CD4-positive, alpha-beta T cell treated with Interleukin-21 for 1 hour (primary cell): Measurements from ENCODE around the gene PHF2.

ENCODE experiments used
- DNase-seq: peaks from one replicate; pipeline ENCODE4 v3.0.0-alpha.2; 2020

The PHF2 gene

DNA sequence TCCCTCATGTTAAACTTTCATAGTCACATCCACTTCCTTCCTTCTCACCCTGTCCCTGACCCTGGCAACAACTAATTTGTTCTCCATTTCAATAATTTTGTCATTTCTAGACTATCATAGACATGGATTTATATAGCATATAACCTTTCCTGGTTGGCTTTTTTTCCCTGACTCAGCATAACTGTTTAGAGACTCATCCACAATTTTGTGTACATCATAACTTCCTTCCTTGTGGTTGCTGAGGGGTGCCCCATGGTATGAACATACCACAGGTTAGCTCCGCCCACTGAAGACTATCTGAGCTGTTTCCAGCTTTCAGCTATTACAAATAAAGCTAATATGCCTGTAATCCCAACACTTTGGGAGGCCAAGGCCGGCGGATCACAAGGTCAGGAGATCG lies 137.3 kb downstream of the PHF2 start:
- DNase-seq, result no peak

DNA sequence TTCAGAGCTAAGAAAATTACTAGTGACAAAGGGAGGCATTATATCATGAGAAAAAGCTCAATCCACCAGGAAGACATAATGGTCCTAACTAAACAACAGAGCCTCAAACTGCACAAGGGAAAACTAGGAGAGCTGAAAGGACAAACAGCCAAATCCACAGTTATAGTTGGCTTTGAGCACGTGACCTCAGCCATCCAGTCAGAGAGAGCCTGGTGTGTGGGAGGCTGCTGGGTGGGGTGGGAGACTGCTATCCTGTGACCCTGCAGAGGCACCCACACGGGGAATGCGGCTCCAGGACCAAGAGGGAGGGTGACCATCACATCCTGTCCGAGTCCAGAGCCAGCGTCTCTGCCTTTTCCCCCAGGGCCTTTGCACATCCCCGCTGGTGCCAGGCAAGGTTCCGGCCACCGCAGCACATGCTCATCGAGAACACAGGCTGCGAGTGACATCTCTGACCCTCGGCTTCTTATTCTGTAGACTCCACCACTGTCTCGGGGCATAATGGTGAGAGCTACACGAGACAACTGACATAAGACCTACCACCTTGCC lies 145.1 kb downstream of the PHF2 start:
- DNase-seq, result no peak

DNA sequence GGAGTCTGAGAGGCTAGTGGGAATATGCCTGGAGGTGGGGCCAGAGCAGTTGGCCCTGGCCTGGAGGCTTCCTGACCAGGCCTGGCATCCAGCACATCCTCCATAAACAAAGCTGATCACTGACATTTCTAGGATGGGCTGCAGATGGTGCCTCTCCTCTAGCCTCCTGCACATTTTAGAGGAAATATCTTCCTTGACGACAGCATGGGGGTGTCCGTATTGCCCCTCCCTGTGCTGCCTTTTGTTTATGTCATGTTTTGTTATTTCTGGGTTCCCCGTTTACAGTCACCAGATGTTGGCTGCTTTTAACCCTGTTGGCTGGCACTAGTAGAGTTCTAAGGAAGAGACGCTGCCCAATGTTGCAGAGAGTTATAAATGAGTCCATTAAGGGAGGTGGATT lies 148.5 kb downstream of the PHF2 start:
- DNase-seq, result no peak

DNA sequence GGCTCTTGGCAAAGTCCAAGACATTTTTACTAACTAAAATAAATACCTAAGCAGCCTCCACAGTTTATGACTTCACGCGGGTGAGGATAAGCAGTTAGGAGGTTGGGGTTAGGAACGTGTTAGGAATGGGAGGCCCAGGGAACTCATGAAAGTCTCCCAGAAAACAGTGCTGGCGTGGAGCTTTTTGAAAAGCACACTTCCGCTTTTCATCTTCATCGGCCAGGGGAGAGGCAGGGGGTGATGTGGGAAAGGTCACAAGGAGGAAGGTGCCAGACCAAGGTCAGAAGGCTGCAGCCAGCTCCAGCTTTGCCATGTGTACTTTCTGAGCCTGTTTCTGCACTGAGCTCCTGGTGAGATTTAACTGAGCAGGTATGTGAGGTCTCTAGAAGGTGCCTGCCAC lies 149.0 kb downstream of the PHF2 start:
- no peak for DNase-seq

DNA sequence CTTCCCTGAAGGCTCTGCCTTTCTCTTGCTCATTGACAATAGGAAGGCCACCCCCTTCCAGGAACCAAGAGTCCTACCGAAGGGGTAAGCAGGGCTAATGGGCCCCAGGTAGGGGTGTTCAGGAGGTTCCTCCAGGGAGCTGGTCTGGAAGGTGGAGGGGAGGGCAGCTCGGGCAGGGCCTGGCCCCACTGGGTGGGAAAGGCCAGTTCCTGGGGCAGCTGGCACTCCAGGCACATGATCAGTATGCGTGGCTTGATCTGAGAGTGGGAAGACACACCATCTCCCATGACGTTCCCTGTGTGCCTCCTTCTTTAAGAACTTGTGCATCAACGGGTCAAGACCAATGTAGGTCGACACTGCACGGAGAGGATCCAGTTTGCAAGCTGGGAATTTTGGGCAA lies 149.8 kb downstream of the PHF2 start:
- no peak for DNase-seq
